Upper lobe of left lung (tissue), 6 donors: ENCODE results near the gene LYRM4. TPM values are rescaled to one million over a fixed set of nuclear protein-coding genes. Genes with fewer than 3 reads are reported as not detected.

Source experiments
- ATAC-seq, 2 donors: fragments of 200-7000 bp; cut with Tn5 transposase; one replicate each; pipeline ENCODE4 v1.9.1; 2022; ENCODE audit warnings: mild to moderate bottlenecking in 2 of 2, moderate library complexity in 2 of 2; ENCODE audit not compliant: low FRiP score in 2 of 2
- DNase-seq, 2 donors: peaks; one replicate each; pipeline ENCODE4 v3.0.0-alpha.2; 2019 to 2020
- H3K27ac ChIP-seq, 4 donors: fragments of 200-600 bp; sonication (generic); one replicate each; pipeline ENCODE4 v1.5.1; 2016 to 2019
- H3K27me3 ChIP-seq, 4 donors: fragments of 200-600 bp; sonication (generic); one replicate each; pipeline ENCODE4 v1.5.1; 2017 to 2019
- H3K36me3 ChIP-seq, 4 donors: fragments of 200-600 bp; sonication (generic); one replicate each; pipeline ENCODE4 v1.5.1; 2016 to 2019
- H3K4me1 ChIP-seq, 4 donors: fragments of 200-600 bp; sonication (generic); one replicate each; pipeline ENCODE4 v1.5.1; 2018 to 2019
- H3K4me3 ChIP-seq, 4 donors: fragments of 200-600 bp; sonication (generic); one replicate each; pipeline ENCODE4 v1.5.1; 2017 to 2019; ENCODE audit warnings: mild to moderate bottlenecking in 2 of 4, moderate library complexity in 1 of 4
- H3K9me3 ChIP-seq, 4 donors: fragments of 200-600 bp; sonication (generic); one replicate each; pipeline ENCODE4 v1.5.1; 2018 to 2019
- CTCF ChIP-seq, 6 experiments: fragments of 450-650 bp in 4 of 6; fragments of 200-600 bp in 2 of 6; sonication (generic) in 2 of 6; IDR thresholded peaks; one replicate each; pipeline ENCODE4 v1.5.1; 2016 to 2019; ENCODE audit warnings: antibody characterized with exemption in 6 of 6
- EP300 ChIP-seq, 4 donors: sonication (generic); formaldehyde crosslinking; IDR thresholded peaks; one replicate each; pipeline ENCODE4 v1.5.1; 2017; ENCODE audit warnings: antibody characterized with exemption in 4 of 4, control low read depth in 2 of 4
- POLR2A ChIP-seq, 4 donors: fragments of 450-650 bp; IDR thresholded peaks; one replicate each; pipeline ENCODE4 v1.5.1; 2016 to 2017; ENCODE audit warnings: antibody characterized with exemption in 4 of 4, mild to moderate bottlenecking in 2 of 4
- POLR2AphosphoS5 ChIP-seq, 2 donors: sonication (generic); formaldehyde crosslinking; IDR thresholded peaks; one replicate each; pipeline ENCODE4 v1.5.1; 2017; ENCODE audit warnings: antibody characterized with exemption in 2 of 2
- WGBS, 2 donors: methylation state at CpG; one replicate each; pipeline ENCODE4 v1.1.5; 2017 to 2018; 5-methylcytosine and 5-hydroxymethylcytosine counted together
- total RNA-seq, 6 donors: library from RNA; depleted of rRNA in 4 of 6; stranded (reverse); fragments of >200 nt in 4 of 6; gene quantifications; one replicate each; pipeline versions ENCODE4 v1.1.0 to v1.2.1, GENCODE V29; 2016 to 2021
- donor health status: DM: no; HTN: no; CAD: no; lungs with moderate emphysema.
- donor health status: DM: no; HTN: yes; CAD: no; lungs with severe emphysema.

LYRM4 gene
- total RNA-seq, 6 donors from 2014 or later: 5.8 to 24.1 (median 15.9) TPM

GRCh38 chr6:5271926-5272325 is 11.2 kb upstream of the LYRM4 start:
- Histone ChIP-seq H3K27ac (no peak overlapping the region), H3K36me3 (no peaks in the 10 kb centered on the region), H3K4me1 (peaks cover 0 to 3% (median 0%) of the 10 kb centered on the region in 4 donors), H3K9me3 (no peaks in the 10 kb centered on the region), H3K4me3 (no peak overlapping the region), H3K27me3 (no peaks in the 10 kb centered on the region)
- TF ChIP-seq CTCF (IDR thresholded peaks at IDR 0.05): no peak
- no peak for TF ChIP-seq POLR2A (IDR thresholded peaks at IDR 0.05)
- TF ChIP-seq EP300 (IDR thresholded peaks at IDR 0.05): no peak
- no peak for TF ChIP-seq POLR2AphosphoS5 (IDR thresholded peaks at IDR 0.05)
- no peak for DNase-seq
- 97 to 98% methylated on average over 6 of the region's 6 CpGs for WGBS, 2 donors
- ATAC-seq: no peak

- 42 to 49% methylated on average over 5 of the region's 5 CpGs for WGBS, 2 donors
- no peaks in the 10 kb centered on the region for H3K27me3 ChIP-seq
- TF ChIP-seq POLR2AphosphoS5 (IDR thresholded peaks at IDR 0.05): no peak
- TF ChIP-seq CTCF (IDR thresholded peaks at IDR 0.05): no peak
- TF ChIP-seq POLR2A (IDR thresholded peaks at IDR 0.05): no peak
- no peak for TF ChIP-seq EP300 (IDR thresholded peaks at IDR 0.05)
- H3K27ac ChIP-seq: no peak overlapping the region
- no peaks in the 10 kb centered on the region for H3K36me3 ChIP-seq
- ATAC-seq (no peak), DNase-seq (no peak)
- H3K9me3 ChIP-seq: no peaks in the 10 kb centered on the region
- no peak overlapping the region for H3K4me3 ChIP-seq
- H3K4me1 ChIP-seq: peaks cover 2 to 4% (median 3%) of the 10 kb centered on the region in 4 donors
These were observed 9.4 kb upstream of the LYRM4 start for GRCh38 chr6:5270093-5270680.

GRCh38 chr6:5266423-5266822 is 5.7 kb upstream of the LYRM4 start:
- peaks cover 10 to 22% (median 11%) of the 10 kb centered on the region in 4 donors for H3K4me1 ChIP-seq
- H3K36me3 ChIP-seq: no peaks in the 10 kb centered on the region
- ATAC-seq: no peak
- TF ChIP-seq EP300 (IDR thresholded peaks at IDR 0.05) (no peak), POLR2AphosphoS5 (IDR thresholded peaks at IDR 0.05) (no peak), CTCF (IDR thresholded peaks at IDR 0.05) (no peak), POLR2A (IDR thresholded peaks at IDR 0.05) (no peak)
- no peak overlapping the region for H3K27ac ChIP-seq
- no peak for DNase-seq
- H3K9me3 ChIP-seq: no peaks in the 10 kb centered on the region
- H3K27me3 ChIP-seq: no peaks in the 10 kb centered on the region
- 90 to 92% methylated on average over 2 of the region's 2 CpGs for WGBS, 2 donors
- H3K4me3 ChIP-seq: no peak overlapping the region

GRCh38 chr6:5261545-5262109 is 877 bp upstream of the LYRM4 start:
- no peak for ATAC-seq
- Histone ChIP-seq H3K27ac (peak overlapping the region; percentile 93 to 96 (median 95)), H3K4me3 (peak overlapping the region; percentile 86 to 98 (median 94)), H3K9me3 (no peaks in the 10 kb centered on the region), H3K36me3 (no peaks in the 10 kb centered on the region), H3K4me1 (peaks cover 14 to 35% (median 18%) of the 10 kb centered on the region in 4 donors), H3K27me3 (no peaks in the 10 kb centered on the region)
- DNase-seq: no peak
- TF ChIP-seq EP300 (IDR thresholded peaks at IDR 0.05): no peak
- no peak for TF ChIP-seq POLR2AphosphoS5 (IDR thresholded peaks at IDR 0.05)
- TF ChIP-seq CTCF (IDR thresholded peaks at IDR 0.05): no peak
- TF ChIP-seq POLR2A (IDR thresholded peaks at IDR 0.05): peak in 1 of 4 donors; percentile 2
- 0 to 2% methylated on average over 8 to 19 of the region's 19 CpGs for WGBS, 2 donors
